Measurements from ENCODE around the gene GALR2.

DNA sequence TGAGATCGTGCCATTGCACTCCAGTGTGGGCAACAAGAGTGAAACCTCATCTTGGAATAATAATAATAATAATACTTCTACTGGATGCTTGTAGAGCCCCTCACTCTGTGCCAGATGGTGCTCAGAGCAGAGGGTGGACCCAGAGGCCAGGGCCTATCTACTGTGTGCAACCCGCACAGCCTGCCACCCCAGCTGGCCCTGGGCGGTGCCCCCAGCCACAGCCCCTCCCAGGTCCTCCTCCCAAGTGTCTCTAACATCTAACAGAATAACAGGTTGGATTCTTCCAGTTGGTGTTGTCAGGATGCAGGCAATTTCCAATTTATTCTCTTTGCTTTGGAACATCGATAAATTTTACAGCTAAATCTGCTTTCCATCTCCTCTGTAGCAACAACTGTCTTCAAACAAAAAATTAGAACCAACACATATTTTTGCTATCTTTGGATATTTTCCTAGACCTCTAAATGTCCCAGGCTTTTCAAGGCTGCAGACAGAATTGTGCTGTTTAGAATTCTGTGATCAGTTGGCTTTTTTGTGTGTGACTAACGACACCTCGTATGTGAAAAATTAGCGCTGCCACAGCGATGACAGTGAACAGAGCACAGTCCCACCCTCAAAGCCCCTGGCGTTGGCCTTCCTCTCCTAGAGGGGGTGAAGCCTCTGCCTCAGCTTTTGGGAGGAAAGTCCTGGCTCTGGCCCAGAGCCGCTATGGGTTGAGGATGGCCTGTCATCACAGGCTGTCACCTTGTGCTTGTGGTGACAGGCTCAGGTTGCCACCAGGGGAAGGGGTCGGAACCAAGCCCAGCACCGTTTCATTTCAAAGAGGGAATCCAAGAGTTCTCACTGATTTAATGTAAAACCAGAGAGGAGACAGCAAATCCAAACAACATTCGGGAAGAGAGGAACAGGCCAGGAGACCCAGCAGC lies 39.9 kb upstream of the GALR2 start:
- TF ChIP-seq ARNTL (CRISPR knock-in tag; IDR thresholded peaks at IDR 0.05; ENCODE audit: borderline replicate concordance, low read depth) (no peak), RARB (CRISPR knock-in tag; IDR thresholded peaks at IDR 0.05) (no peak), ZC3H10 (CRISPR knock-in tag; IDR thresholded peaks at IDR 0.05) (no peak), TCF4 (CRISPR knock-in tag; IDR thresholded peaks at IDR 0.05; ENCODE audit: borderline replicate concordance) (no peak), ISL1 (CRISPR knock-in tag; IDR thresholded peaks at IDR 0.05) (no peak), ESRRG (CRISPR knock-in tag; IDR thresholded peaks at IDR 0.05) (no peak), ZNF565 (CRISPR knock-in tag; conservative IDR thresholded peaks at IDR 0.05; ENCODE audit: low read depth) (no peak), ZFP30 (CRISPR knock-in tag; IDR thresholded peaks at IDR 0.05) (no peak), ZNF8 (CRISPR knock-in tag; IDR thresholded peaks at IDR 0.05) (no peak), ZNF70 (CRISPR knock-in tag; IDR thresholded peaks at IDR 0.05) (no peak), ZFP3 (CRISPR knock-in tag; IDR thresholded peaks at IDR 0.05) (no peak)
- TF ChIP-seq, protein P1, sequence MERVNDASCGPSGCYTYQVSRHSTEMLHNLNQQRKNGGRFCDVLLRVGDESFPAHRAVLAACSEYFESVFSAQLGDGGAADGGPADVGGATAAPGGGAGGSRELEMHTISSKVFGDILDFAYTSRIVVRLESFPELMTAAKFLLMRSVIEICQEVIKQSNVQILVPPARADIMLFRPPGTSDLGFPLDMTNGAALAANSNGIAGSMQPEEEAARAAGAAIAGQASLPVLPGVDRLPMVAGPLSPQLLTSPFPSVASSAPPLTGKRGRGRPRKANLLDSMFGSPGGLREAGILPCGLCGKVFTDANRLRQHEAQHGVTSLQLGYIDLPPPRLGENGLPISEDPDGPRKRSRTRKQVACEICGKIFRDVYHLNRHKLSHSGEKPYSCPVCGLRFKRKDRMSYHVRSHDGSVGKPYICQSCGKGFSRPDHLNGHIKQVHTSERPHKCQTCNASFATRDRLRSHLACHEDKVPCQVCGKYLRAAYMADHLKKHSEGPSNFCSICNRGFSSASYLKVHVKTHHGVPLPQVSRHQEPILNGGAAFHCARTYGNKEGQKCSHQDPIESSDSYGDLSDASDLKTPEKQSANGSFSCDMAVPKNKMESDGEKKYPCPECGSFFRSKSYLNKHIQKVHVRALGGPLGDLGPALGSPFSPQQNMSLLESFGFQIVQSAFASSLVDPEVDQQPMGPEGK (CRISPR knock-in tag; IDR thresholded peaks at IDR 0.05; ENCODE audit: borderline replicate concordance), result no peak
- TF ChIP-seq, protein P2, sequence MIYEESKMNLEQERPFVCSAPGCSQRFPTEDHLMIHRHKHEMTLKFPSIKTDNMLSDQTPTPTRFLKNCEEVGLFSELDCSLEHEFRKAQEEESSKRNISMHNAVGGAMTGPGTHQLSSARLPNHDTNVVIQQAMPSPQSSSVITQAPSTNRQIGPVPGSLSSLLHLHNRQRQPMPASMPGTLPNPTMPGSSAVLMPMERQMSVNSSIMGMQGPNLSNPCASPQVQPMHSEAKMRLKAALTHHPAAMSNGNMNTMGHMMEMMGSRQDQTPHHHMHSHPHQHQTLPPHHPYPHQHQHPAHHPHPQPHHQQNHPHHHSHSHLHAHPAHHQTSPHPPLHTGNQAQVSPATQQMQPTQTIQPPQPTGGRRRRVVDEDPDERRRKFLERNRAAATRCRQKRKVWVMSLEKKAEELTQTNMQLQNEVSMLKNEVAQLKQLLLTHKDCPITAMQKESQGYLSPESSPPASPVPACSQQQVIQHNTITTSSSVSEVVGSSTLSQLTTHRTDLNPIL (CRISPR knock-in tag; IDR thresholded peaks at IDR 0.05; ENCODE audit: low read depth), result no peak
